ENCODE data around the gene ALX4.

The ALX4 gene

GRCh38 chr11:44359162-44359561 is 49.2 kb upstream of the ALX4 start (continued):
- no peak for TF ChIP-seq ZNF223 (tag by site-specific recombination; IDR thresholded peaks at IDR 0.05)
- no peak for TF ChIP-seq INSM2 (tag by site-specific recombination; IDR thresholded peaks at IDR 0.05)
- TF ChIP-seq REST (tag by site-specific recombination; IDR thresholded peaks at IDR 0.05), result no peak
- no peak for TF ChIP-seq ZNF510 (tag by site-specific recombination; IDR thresholded peaks at IDR 0.05; ENCODE audit: insufficient replicate concordance)
- TF ChIP-seq IKZF3 (tag by site-specific recombination; IDR thresholded peaks at IDR 0.05), result no peak
- TF ChIP-seq ZNF416 (tag by site-specific recombination; IDR thresholded peaks at IDR 0.05), result no peak
- no peak for TF ChIP-seq ZNF76 (tag by site-specific recombination; IDR thresholded peaks at IDR 0.05; ENCODE audit: borderline replicate concordance, low read depth)
- no peak for TF ChIP-seq ZNF426 (tag by site-specific recombination; IDR thresholded peaks at IDR 0.05)
- TF ChIP-seq OSR2 (tag by site-specific recombination; IDR thresholded peaks at IDR 0.05), result no peak

- no peak for TF ChIP-seq SP2 (tag by site-specific recombination; IDR thresholded peaks at IDR 0.05)
- no peak for TF ChIP-seq PRDM10 (tag by site-specific recombination; IDR thresholded peaks at IDR 0.05)
- no peak for TF ChIP-seq ZNF26 (tag by site-specific recombination; IDR thresholded peaks at IDR 0.05)
- no peak for TF ChIP-seq ZNF544 (tag by site-specific recombination; IDR thresholded peaks at IDR 0.05)
- Histone ChIP-seq H3K4me1 (ENCODE audit: control insufficient read depth, insufficient read depth, low read length) (no peaks in the 10 kb centered on the region), H3K9me3 (ENCODE audit: control insufficient read depth, insufficient read depth, low read depth, low read length) (no peaks in the 10 kb centered on the region), H3K27ac (ENCODE audit: extremely low read depth, low read depth, low read length) (no peak overlapping the region), H3K36me3 (ENCODE audit: control insufficient read depth in 2 of 2, insufficient read depth in 1 of 2, low read length in 2 of 2) (no peaks in the 10 kb centered on the region), H3K4me3 (ENCODE audit: low read depth, low read length) (no peak overlapping the region)
- CTCF ChIA-PET, result interaction anchor here (0.6 kb wide), 1 partner anchor 321 kb away, joined by 3 read pairs; no protein-coding TSS in a partner anchor
- POLR2A ChIA-PET, result no interaction called here
These were observed 48.8 kb upstream of the ALX4 start for GRCh38 chr11:44358713-44359112.

- no peak overlapping the region for H3K27ac ChIP-seq (ENCODE audit: extremely low read depth, low read depth, low read length)
- H3K9me3 ChIP-seq (ENCODE audit: control insufficient read depth, insufficient read depth, low read depth, low read length), result no peaks in the 10 kb centered on the region
- H3K36me3 ChIP-seq (ENCODE audit: control insufficient read depth in 2 of 2, insufficient read depth in 1 of 2, low read length in 2 of 2), result no peaks in the 10 kb centered on the region
- TF ChIP-seq BCL11B (tag by site-specific recombination; IDR thresholded peaks at IDR 0.05; ENCODE audit: low read depth), result no peak
- no peak for TF ChIP-seq ZFP69B (tag by site-specific recombination; IDR thresholded peaks at IDR 0.05)
- TF ChIP-seq ZNF2 (tag by site-specific recombination; IDR thresholded peaks at IDR 0.05), result no peak
- TF ChIP-seq ZNF10 (tag by site-specific recombination; IDR thresholded peaks at IDR 0.05), result no peak
- CTCF ChIA-PET, result no interaction called here
- H3K4me1 ChIP-seq (ENCODE audit: control insufficient read depth, insufficient read depth, low read length), result no peaks in the 10 kb centered on the region
- H3K4me3 ChIP-seq (ENCODE audit: low read depth, low read length), result no peak overlapping the region
- POLR2A ChIA-PET, result no interaction called here
These were observed 47.8 kb upstream of the ALX4 start for GRCh38 chr11:44357711-44358110.
